HG03378 (cell line): ENCODE measurements around the gene INO80D.
A peak's percentile ranks its signal among the peaks of the same experiment; 100 is the strongest.
"Not testable (repeated sequence)": the region's sequence is repeated elsewhere in the genome, so short reads cannot be mapped to it uniquely, and the experiment has no call there.

Experiments used
- ATAC-seq: cut with Tn5 transposase; IDR thresholded peaks from one replicate; pipeline ENCODE4 v1.9.1; 2021; ENCODE audit warnings: mild to moderate bottlenecking, moderate library complexity; ENCODE audit not compliant: unreplicated experiment

Gene INO80D

DNA sequence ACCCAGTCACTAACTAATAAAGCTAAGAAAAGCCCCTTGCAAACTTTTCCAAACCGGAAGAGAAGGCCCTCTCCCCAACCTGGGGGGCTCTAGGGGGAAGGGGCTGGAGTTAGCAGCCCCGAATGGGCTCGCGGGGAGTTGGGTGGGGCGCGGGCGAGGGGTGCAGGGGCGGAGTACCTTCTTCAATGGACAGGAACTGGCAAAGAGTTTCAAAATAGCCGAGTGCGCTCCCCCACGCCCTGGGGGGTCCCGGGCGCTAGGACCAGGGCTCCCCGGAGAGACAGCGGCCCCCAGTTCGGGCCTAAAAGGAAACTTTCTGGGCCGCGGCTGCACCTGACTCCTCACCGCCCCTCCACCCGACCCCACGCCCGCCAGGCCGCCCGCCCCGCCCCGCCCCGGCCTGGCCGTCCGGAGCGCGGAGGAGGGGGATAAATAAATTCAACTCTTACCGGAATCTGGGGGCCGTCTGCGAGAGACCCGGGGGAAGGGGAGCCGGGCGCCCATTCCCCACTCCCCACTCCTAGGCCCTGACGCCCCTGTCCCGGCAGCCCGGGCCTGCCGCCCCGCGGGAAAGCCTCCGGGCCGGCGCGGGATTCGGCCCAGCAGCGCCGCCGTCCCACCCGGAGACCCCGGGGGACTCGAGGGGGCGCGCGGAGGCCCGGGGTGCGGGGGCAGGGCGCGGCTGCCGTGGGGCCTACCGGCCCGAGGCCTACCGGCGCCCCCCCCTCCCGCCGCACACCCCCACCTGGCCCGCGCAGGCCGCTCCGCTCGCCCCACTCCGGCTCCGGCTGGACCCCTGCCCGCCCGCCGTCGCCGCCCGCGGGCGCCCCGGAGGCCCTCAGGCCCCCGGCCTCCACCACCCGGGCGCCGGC is 868 bp downstream of the INO80D start:
- peak; percentile 1 for ATAC-seq

DNA sequence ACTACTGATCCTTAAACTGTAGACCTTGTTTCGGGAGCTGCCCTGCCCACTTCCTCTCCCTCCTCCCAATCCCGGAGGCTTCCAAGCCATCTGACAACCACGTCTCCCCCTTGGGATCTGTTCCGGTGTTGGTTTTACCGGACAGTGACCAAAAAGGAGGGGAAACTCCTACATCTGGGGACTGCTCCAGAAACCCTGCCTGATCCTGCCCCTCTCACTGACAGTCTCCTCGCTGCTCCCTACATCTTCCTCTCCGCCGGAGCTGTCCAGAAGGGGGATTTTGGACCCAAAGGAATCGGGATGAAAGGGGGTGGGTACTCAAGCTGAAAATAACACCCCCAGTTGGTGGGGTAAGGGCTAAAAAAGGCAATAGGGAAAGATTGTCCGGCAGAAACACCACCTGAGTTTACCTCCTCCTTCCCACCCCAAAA is 1.5 kb downstream of the INO80D start:
- no peak for ATAC-seq

DNA sequence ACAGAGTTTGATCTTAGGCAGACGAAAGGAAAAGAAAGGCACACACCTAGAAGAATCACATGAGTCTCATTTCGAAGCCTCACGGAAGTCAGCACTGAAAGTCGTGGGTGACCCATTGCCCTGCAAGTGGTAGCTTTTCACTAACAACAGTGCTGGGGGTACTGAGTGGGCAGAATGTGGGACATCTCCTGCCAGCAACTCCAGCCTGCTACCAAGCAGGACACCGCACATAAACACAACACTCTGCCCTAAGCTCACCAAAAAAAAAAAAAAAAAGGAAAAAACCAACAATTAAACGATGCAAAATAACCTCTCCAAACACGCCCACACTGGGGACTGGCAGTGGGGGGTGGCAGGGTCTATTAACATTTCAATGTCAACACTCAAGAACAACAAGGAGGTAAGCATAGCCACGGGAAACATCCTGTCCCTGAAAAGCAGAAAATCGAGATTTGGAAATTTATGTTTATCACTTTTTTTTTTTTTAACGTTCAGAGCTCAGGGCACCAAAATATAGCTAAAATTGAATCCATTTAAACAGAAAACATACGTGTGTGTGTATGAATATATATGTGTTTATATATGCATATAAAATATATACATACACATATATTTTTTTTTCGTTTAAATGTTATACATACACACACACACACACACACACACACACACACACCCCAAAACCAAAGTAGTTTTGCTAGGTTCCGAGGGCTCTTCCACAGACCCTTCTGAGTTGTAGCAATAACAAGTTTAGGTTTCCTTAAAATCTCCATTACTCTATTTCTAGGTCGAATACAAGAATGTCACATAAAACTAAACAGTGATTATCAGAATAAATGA is 2.2 kb downstream of the INO80D start:
- peak; percentile 37 for ATAC-seq

DNA sequence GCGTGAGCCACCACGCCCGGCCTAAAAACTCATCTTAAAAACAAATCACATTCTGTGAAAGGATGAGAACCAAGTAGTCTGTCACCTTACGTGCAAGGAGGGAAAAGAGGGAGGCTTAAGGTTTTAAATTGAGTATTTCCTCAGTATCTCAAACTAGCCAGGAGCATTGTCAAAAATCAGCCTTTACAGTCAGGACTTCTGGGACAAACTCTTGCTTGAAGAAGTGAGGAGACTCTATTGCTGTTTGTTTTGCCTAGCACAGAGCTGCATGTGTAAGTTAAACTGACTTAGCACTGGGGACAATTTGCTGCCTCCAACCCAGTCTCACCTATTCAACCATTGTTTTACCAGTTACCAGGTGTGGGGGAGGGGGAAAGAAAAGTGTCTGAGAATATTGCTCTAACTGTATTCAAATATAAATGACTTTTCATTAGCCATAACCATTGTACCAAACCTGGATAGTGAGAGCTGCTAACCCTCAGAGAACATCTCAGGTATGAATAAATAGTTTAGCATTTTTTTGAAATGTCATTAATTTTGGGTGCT is 3.6 kb downstream of the INO80D start:
- no peak for ATAC-seq

DNA sequence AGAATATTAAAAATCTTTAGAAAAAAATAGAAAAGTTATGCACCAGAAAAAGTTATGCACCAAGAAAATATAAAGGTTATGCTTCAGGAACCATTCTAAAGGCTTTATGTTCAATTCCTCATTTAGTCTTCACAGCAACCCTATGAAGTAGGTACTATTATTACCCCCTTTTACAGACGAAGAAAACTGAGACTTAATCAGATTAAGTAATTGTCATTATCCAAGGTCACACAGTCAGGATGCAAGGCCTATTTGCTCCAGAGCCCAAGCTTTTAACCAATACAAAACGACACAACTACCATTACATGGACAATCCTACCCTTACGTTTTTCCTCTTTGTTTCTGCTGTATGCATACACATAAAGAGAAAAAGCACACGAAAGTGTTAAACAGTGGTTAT is 5.0 kb downstream of the INO80D start:
- ATAC-seq = no peak

DNA sequence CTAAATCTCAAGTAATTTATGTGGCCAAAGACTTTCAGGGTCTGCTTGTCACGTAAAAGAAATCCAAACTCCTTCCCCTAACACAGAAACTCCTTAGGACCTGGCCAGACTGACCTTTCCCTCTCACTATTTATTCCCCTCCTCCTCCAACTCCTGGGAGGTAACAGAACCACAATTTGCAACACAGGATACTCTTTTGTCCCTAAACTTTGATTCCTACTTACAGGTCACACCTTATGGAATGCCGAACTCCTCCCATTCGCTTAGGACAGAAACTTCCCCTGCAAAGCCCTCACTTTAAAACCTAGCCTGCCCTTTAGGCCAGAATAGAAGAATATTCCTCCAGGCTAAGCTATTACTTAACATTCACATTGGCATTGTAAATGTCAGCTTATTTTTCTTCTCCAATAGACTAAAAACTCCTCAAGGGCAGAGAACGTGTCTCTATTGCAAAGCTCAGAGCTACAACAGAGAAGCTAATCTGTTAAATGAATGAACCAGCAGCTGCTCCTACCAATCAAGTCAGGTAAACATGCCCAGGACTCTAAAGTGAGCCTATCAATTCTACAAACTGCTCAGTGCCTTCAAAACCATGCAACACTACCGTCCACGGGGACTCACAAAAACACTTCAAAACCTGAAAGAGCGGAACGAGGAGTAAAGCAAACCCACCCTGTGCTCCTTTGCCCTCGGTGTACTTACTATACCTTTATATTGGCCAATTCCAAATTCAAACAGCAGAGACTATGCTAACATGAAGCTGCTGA is 6.1 kb downstream of the INO80D start:
- ATAC-seq = no peak

DNA sequence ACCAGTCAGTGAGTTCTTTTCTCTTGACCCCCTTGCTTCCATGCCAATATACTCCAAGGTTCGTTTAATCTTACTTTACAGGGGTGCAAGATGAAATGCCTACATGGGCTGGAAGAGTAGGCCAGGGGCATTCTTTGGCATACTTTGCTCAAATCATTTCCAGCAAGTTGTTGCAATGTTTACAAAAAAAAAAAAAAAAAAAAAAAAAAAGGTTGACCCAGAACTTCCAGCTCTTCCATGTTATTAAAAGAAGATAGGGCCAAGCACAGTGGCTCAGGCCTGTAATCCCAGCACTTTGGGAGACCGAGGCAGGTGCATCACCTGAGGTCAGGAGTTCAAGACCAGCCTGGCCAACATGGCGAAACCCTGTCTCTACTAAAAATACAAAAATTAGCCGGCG is 8.1 kb downstream of the INO80D start:
- ATAC-seq = not testable (repeated sequence)

DNA sequence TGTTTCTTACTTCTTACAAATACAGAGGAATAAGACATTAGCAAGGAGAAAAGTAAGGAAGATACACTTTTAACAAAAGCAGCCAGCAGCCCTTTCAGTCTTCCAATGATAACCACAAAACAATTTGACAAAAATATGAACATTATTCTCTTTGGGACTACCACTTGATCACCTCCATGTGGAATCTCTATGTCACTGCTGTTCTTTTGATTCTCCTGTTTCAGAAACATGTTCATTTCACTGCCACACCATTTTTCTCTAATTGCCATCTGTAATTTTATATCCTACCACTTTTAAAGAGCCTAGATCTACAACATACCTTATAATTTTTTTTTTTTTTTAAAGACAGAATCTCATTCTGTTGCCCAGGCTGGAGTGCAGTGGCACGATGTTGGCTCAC is 10.9 kb downstream of the INO80D start:
- no peak for ATAC-seq

DNA sequence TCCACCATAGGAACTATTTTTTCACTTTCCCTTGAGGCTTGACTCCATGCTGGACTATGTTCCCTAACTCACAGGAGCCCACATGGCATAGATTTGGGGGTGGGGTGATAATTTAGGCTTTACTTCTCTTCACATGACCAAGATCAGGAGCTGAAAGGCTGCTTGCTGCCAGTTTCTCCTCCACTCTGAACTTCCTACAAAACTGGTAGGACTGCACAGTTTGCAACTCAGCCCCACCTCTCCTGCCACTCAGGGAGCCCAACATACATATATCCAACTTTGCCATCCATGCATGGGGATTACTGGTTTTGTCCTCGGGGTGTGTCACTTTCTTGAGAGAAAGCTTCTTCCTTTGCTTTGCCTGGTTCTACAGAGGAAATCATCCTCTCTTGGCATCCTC is 14.2 kb downstream of the INO80D start:
- no peak for ATAC-seq

DNA sequence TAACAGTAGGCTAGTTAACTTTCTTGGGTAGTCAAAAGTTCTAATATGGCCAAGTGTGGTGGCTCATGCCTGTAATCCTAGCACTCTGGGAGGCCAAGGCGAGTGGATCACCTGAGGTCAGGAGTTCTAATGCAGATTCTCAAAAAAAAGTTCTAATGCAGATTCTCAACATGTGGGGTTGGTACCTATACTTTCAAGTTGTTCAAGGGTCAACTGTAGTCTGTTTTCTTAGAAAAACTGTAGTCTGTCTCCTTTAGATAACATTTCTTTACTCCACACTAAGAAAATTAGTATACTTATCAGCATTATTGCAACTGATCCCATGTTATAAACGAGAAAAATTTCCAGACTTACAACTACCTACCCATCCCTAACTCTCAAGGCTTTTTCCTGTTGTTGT is 16.6 kb downstream of the INO80D start:
- no peak for ATAC-seq

DNA sequence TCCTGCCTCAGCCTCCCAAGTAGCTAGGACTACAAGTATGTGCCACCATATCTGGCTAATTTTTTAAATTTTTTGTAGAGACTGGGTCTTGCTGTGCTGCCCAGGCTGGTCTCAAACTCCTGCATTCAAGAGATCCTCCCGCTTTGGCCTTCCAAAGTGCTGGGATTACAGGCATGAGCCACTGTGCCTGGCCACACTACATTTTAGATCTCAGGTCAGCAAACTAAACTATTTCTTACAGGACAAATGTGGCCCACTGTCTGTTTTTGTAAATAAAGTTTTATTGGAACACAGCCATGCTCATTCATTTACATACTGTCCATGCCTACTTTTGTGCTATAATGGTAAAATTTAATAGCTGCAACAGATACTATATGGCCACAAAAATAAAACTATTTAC is 17.8 kb downstream of the INO80D start:
- ATAC-seq = no peak

DNA sequence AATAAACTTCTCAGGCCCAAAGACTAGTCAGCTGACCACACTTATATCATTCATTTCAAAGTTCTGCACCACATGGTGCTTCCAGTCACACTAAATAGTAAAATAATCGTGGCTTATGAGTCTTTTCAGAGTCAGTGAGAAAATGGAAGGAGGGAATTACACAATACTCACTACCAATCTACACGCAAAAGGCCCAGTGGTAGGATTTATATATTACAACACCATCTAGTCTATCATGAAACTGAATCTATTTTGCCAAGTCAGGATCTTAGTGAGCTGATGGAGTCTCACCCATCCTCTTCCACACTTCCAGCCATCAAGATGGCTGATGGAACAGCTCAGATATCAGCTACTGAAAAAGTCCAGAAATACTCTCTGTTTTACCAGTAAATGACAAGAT is 21.9 kb downstream of the INO80D start:
- no peak for ATAC-seq

DNA sequence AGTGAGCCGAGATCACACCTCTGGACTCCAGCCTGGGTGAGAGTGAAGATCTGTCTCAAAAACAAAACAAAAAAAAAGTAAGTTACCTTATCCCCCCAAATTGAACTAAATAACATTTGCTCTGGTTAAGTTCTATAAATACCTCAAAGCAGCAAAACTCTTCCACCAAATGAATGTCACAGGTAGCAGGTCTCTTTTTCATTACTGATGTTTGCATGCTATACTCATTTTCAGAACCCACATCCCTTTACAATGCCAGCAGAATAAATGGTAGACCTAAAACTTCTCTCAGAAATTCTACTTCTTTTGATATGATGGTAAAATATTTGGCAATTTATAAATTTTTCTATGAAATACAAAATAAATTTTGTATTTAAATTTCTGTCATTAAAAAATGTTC is 22.3 kb downstream of the INO80D start:
- no peak for ATAC-seq

DNA sequence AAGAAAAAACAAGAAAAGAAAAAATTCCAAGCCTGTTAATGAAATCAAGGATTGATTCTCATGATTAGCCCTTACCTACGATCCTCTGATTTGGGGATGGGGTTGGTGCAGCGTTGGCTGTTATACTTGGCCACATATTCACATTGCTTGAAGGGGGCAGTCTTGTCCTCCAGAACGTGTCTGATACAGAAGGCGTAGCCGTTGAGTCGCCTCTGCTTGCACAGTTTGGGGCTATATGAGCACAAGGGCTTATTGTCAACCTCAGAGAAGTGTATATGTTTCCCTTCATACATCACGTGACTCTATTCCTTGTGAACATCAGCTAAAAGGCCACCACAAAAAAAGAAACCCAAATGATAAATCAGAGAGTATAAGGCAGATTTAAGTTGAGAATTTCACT is 23.2 kb downstream of the INO80D start:
- no peak for ATAC-seq

DNA sequence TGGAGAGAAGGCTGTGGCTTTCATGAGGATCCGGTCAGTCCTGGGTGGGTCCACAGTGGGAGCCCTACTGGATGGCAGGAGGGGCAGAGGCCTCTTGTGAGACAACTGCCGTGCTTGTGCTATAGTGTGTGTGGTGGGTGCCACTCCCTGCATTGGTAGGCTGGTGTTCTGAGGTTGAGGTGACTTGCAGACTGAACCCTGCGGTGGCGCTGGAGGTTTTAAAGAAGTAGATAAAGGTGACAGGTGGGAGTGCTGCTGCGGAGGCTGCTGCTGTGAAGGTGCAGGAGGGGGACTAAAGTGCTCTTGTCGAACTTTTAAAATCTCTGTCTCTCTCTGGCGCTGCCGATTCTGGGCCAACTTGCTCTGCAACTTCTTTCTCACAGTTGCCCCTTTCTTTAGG is 29.7 kb downstream of the INO80D start:
- no peak for ATAC-seq

DNA sequence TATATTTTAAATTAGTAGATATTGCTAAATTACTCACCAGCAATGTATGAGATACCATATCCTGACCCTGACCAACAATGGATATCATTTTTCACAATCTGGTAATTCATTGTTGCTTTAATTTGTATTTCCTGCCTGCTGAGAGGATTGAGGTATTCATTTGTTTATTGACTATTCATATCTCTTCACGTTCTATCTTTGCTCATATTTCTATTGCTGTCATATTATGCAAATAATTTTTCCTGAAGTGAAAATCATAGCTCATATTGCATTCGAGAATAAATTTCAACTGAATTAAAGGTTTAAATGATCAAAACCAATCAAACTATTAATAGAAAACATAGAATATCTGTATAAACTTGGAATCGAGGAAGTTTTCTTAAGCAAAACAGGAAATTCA is 31.0 kb downstream of the INO80D start:
- no peak for ATAC-seq

DNA sequence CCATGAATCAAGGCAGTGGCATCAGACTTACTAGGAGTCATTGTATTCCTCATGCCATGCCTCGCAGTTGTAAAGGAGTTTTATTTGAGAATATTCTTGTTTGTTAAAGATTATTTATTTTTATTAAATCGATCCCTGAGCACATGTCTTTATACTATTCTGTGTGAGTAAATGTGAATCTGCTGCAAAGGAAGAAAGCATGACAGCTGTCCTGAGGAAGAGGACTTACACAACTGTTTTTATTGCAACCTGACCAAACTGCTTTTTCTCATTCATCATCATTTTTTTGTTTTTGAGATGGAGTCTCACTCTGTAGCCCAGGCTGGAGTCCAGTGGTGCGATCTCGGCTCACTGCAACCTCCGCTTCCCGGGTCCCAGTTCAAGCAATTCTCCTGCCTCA is 34.1 kb downstream of the INO80D start:
- no peak for ATAC-seq

DNA sequence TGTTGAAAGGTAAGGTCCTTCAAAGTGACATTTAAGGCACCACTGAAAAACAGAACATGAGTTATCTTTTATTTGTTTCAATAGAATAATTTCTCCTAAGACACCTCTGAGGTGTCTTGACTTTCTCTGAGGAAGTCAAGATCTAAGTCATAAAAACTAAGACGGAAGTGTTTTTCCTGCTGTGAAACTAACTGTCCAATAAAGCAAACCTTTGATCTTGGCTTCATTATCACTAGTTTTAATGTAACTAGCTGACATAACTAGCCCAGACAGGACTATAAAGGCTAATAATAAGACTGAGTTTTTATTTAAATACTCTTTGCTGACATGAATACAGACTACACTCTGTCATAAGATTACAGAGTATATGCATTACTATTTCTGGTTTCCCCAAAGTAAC is 36.6 kb downstream of the INO80D start:
- ATAC-seq = no peak

DNA sequence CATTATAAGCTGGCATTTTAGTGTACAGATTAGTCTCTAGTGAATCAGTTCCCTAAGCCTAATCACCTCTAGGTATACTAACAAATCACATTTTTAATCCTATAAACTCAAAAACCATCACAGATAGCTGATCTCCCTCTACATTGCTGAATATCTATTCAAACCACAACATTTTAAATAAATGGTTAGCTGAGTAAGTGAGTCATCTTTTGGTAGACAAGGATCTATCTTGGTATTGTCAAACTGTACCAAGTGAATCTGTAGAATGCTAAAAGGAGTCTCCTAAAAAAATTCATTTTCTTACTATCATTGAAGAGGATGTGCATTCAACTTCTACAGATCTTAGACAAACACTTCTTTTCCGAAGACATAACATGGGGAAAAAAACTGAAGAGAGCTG is 40.7 kb downstream of the INO80D start:
- ATAC-seq = no peak

DNA sequence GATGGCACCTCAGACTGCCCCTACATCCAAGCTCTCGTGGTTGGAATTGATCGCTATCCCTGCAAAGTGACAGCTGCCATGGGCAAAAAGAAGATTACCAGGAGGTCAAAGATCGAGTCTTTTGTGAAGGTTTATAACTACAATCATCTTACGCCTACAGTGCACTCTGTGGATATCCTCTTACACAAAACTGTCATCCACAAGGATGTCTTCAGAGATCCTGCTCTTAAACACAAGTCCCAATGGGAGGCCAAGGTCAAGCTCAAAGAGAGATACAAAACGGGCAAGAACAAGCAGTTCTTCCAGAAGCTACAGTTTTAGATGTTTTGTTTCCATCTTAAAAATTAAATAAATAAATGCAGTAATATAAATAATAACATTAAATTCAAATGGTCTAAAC is 45.4 kb downstream of the INO80D start:
- no peak for ATAC-seq

DNA sequence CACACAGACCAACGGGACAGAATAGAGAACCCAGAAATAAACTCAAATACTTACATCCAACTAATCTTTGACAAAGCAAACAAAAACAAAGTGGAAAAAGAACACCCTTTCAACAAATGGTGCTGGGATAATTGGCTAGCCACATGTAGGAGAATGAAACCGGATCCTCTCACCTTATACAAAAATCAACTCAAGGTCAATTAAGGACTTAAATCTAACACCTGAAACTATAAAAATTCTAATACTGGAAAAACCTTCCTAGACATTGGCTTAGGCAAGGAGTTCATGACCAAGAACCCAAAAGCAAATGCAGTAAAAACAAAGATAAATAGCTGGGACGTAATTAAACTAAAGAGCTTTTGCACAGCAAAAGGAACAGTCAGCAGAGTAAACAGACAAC is 50.6 kb downstream of the INO80D start:
- not testable (repeated sequence) for ATAC-seq
